ENCODE data around the gene BAIAP2L1.

Gene BAIAP2L1

GRCh38 chr7:98289333-98289875 lies 111.5 kb downstream of the BAIAP2L1 start:
- no peak for DNase-seq

GRCh38 chr7:98288064-98288823 lies 112.6 kb downstream of the BAIAP2L1 start:
- DNase-seq: no peak

GRCh38 chr7:98287486-98287959 lies 113.4 kb downstream of the BAIAP2L1 start:
- no peak for DNase-seq

- DNase-seq: no peak
These were observed 114.0 kb downstream of the BAIAP2L1 start for GRCh38 chr7:98286701-98287485.

DNA sequence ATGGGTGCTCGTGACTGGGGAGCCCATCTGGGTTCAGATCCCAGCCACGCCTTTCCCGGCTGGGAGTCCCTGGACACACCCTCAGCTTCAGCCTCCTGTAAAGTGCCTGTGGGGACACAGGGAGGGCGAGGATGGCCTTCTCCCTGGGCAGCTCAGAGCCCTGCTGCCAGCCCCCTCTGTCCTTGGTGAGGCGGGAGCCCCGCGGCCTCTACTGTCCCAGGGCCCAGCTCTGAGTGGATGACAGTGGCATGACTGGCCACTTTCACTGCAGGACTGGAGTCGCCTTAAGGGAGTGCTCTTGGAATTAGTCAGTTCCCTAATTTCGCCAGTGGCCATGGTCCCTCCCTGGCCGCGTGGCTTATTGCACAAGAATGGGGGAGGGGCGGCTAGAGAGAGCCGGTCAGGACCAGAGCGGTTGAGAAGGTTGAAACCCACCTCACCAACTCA lies 114.8 kb downstream of the BAIAP2L1 start:
- peak in 1 of 2 donors; percentile 64 for DNase-seq

GRCh38 chr7:98285157-98286092 lies 115.5 kb downstream of the BAIAP2L1 start:
- no peak for DNase-seq

DNA sequence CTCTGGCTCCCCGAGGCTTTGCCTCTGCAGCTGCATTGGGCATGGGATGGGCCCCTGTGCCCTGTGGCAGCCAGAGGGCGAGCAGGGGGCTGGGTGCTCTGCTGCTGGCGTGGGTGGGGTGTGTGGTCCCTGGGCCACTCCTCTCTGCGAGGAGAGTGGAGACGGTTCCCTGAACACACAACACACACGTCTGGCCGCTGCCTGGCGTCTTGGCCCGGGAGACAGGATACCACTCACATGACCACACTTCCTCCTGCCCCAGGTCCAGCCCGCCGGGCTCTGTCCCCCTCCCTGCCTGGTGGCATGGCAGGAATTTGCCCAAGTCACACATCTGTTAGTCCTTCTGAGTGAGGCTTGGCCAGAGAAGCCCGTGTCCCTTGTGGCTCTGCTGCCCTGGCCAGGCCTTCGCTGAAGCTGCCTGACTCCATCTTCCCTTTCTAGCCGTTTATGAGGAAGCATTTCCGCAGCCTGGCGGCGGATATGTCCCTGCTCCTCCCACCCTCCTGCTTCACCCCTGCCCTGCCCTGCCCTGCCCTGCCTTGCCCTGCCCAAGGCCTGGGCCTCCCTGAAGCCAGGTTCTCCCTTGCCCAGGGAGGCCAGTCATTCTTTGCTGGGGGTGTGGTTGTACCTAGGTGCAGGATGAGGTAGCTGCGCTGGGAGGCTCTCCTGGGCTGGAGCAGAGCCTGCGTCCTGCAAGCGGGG lies 116.4 kb downstream of the BAIAP2L1 start:
- DNase-seq: peak in 1 of 2 donors; percentile 60

DNA sequence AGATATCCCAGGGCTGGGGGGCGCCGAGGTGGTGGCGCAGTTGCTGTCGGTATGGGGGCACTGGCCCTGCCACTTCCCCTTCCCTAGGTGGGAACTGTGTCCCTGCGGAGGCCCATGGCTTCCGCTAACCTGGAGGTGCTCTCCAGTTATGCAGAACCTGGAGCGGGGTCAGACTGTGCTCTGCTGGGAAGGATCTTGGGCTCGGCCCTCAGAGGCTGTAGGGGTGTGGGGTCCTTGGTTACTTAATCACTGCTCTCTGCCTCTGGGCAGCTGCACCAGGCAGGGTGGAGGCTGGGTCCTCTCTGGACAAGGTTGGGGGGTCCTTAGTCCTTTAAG lies 117.0 kb downstream of the BAIAP2L1 start:
- no peak for DNase-seq

DNA sequence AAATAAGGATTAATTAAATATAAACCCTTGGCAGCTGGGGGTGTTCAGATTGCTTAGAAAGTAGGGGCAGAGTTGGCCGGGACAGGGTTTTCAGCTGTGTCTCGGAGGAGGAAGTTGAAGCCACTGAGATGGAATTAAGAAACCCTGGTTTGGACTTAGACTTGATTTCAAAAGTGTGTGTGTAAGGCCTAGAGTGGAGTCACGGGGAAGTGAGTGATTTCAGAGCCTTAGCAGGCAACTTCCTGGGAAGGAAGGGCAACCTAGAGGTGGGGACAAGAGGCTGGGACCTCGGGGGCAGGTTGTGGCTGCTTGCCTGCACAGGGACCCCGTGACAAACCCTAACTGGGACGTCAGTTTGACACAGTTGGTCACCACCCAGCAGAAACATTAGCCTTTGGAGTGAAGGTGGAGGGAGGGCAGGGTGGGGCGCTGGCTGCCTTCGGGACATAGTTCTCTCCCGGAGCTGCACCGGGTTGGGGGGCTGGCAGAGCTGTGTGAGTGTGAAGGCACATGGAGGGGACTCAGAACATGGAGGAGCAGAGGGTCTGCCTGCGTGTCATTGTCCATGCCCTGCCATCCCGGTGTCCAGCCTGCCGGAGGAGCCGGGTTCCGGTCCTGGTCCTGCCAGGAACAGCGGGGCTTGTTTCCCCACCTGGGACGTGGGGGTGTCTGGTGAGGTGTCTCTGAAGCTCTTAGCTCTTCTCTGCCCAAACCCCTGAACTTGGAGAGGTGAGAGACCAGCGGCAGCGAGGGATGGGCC lies 117.6 kb downstream of the BAIAP2L1 start:
- peak; percentile 10 to 68 for DNase-seq

GRCh38 chr7:98282703-98283102 lies 118.2 kb downstream of the BAIAP2L1 start:
- DNase-seq: no peak

DNA sequence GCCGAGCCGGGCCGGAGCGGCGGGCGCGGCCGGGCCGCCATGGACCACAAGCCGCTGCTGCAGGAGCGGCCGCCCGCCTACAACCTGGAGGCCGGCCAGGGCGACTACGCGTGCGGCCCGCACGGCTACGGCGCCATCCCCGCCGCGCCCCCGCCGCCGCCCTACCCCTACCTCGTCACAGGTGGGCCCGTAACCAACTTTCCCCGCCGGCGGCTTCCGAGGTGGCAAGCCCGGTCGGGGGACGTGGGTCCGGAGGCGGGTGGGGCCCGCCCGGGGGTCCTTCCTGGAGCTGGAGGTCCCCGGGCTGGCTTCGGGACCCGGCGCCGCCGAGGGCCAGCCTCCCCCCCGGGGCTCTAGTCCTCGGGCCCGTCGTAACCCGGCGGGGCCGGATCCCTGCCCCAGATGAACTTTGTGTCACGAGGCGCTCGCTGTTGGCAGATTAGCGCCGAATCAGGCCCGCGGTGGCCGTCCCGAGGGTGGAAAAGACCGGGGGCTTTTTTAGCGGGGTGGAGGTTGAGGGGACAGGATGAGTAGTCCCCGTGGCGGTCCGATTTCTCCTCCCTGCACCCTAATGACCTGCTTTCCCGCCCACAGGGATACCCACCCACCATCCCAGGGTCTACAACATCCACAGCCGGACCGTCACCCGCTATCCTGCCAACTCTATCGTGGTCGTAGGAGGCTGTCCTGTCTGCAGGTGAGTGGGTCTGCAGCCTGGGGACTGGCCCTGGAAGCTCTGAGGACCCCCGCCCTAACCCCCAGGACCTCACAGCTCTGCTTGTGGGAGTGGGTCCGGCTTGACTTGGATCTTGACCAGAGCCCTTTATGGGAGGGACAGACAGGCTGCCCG lies 118.9 kb downstream of the BAIAP2L1 start:
- DNase-seq: peak in 1 of 2 donors; percentile 22

- DNase-seq: peak; percentile 90 to 92
These were observed 119.8 kb downstream of the BAIAP2L1 start, which contains the start of gene BRI3 for GRCh38 chr7:98280791-98281756. BRI3 (plus strand) TSS chr7:98281686; CDS start chr7:98281796, 110 bp downstream.

GRCh38 chr7:98280296-98280695 lies 120.6 kb downstream of the BAIAP2L1 start:
- DNase-seq: no peak

GRCh38 chr7:98278936-98279335 lies 122.0 kb downstream of the BAIAP2L1 start:
- DNase-seq: no peak

DNA sequence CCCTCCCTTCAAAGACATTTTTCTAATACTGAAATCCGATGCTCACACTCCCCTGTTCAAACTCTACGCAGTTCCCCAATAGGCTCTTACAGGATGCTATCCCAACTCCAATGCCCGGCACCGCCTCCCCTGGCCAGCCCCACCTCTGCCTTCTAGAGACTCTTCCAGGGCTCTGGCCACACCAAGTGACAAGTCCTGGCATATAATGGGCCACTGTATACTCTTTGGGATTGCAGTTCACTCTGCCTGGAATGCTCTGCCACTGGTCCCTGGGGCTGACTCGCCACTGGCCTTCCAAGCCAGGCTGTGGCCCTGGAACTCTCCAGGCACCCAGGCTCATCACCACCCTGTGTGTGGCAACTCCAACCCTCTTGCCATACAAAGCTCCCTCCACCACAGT lies 122.5 kb downstream of the BAIAP2L1 start:
- no peak for DNase-seq

GRCh38 chr7:98276241-98276761 lies 124.6 kb downstream of the BAIAP2L1 start:
- DNase-seq: no peak

DNA sequence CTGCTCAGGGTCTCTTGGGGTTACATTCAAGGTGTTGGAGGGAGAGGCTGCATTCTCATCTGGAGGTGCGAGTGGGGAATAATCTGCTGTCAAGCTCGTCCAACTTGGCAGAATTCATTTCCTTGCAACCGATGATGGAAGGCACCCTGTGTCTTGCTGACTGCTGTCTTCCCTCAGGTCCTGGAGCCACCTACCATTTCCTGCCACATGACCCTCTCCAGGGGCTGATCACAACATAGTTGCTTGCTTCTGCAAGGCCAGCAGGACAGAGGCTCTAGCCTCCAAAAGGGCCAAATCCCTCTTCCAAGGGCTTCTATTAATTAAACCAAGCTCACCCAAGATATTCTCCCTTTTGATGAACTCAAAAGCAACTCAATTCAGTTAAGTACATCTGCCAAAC lies 133.6 kb downstream of the BAIAP2L1 start:
- DNase-seq: no peak

DNA sequence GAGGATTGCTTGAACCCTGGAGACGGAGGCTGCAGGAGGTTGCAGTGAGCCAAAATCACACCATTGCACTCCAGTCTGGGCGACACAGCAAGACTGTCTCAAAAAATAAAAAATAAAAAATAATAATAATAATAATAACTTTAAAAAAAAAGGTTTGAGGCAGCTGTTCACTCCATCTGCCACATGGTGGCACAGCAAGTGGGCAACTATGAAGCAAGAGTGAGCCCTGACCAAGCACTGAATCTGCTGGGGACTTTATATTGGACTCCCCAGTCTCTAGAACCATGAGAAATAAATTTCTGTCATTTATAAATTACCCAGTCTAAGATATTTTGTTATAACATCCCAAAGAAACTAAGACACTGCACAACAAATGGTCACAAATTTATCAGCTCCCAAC lies 134.1 kb downstream of the BAIAP2L1 start:
- DNase-seq: no peak

- DNase-seq: no peak
These were observed 135.0 kb downstream of the BAIAP2L1 start for GRCh38 chr7:98265841-98266271.
